Erythroblast (primary cell): ENCODE results near the gene CABP1.

Source experiments
- GATA1 ChIP-seq: IDR thresholded peaks from 2 replicates; pipeline ENCODE4 v1.6.1; 2011; ENCODE audit warnings: low read depth, mild to moderate bottlenecking, control low read depth, low read length, moderate library complexity
- POLR2A ChIP-seq: IDR thresholded peaks from 2 replicates; pipeline ENCODE4 v1.6.1; 2011; ENCODE audit warnings: mild to moderate bottlenecking, low read length

DNA sequence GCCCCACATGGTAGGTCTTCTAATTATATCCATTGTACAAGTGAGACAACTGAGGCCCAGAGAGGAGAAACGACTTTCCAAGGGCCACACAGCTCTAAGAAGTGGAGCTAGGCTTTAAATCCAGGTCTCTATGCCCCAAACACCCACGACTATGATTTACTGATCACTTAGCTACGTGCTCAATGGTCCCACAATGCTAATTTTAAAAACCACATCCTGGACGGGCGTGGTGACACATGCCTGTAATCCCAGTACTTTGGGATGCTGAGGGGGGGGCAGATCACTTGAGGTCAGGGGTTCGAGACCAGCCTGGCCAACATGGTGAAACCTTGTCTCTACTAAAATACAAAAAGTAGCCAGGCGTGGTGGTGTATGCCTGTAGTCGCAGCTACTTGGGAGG is 38.1 kb downstream of the CABP1 start:
- TF ChIP-seq POLR2A (no peak), GATA1 (no peak)
